Measurements from ENCODE around the gene BCAN. TPM values are rescaled to one million over a fixed set of nuclear protein-coding genes. Genes with fewer than 3 reads are reported as not detected.

Gene BCAN
- total and polyA plus RNA-seq, 3 donors from 2014 or later = 3.3 to 9.7 (median 8.8) TPM

GRCh38 chr1:156615946-156616345, 26.0 kb upstream of the BCAN start:
- Histone ChIP-seq H3K4me3 (no peak overlapping the region), H3K4me1 (peaks cover 13% of the 10 kb centered on the region), H3K27me3 (no peaks in the 10 kb centered on the region), H3K27ac (peak overlapping the region; percentile 43 to 76), H3K9me3 (no peaks in the 10 kb centered on the region), H3K36me3 (ENCODE audit: low read depth, missing control alignments) (no peaks in the 10 kb centered on the region)
- TF ChIP-seq POLR2A (IDR thresholded peaks at IDR 0.05) (no peak), CTCF (IDR thresholded peaks at IDR 0.05) (no peak)
- WGBS, 2 donors = 27 to 31% methylated on average over 4 of the region's 4 CpGs
- no peak for DNase-seq
- intact Hi-C loops (cut with DNase I; ENCODE audit: low total_unique reads) = no loop called here

- no peak overlapping the region for H3K4me3 ChIP-seq
Measured at GRCh38 chr1:156616463-156616862, 25.5 kb upstream of the BCAN start.

GRCh38 chr1:156618853-156619581, 22.9 kb upstream of the BCAN start, which contains the start of gene HAPLN2:
Gene HAPLN2 (plus strand): TSS chr1:156619415. CDS start chr1:156623491, 4,076 bp downstream.
- Histone ChIP-seq H3K9me3 (no peaks in the 10 kb centered on the region), H3K4me1 (peaks cover 14% of the 10 kb centered on the region), H3K27me3 (no peaks in the 10 kb centered on the region), H3K27ac (no peak within 1 kb of the TSS), H3K36me3 (ENCODE audit: low read depth, missing control alignments) (no peaks in the 10 kb centered on the region), H3K4me3 (no peak within 1 kb of the TSS)
- DNase-seq = no peak
- WGBS, 2 donors = 40 to 49% methylated on average over 7 of the region's 7 CpGs
- intact Hi-C loops (cut with DNase I; ENCODE audit: low total_unique reads) = no loop called here
- no peak for TF ChIP-seq CTCF (IDR thresholded peaks at IDR 0.05)
- no peak for TF ChIP-seq POLR2A (IDR thresholded peaks at IDR 0.05)

More at GRCh38 chr1:156616463-156616862, 25.5 kb upstream of the BCAN start:
- 16 to 25% methylated on average over 5 of the region's 5 CpGs for WGBS, 2 donors
- H3K27ac ChIP-seq = peak overlapping the region; percentile 43 to 76
- peaks cover 13% of the 10 kb centered on the region for H3K4me1 ChIP-seq
- intact Hi-C loops (cut with DNase I; ENCODE audit: low total_unique reads) = no loop called here
- no peaks in the 10 kb centered on the region for H3K36me3 ChIP-seq (ENCODE audit: low read depth, missing control alignments)
- no peaks in the 10 kb centered on the region for H3K27me3 ChIP-seq
- TF ChIP-seq CTCF (IDR thresholded peaks at IDR 0.05) (no peak), POLR2A (IDR thresholded peaks at IDR 0.05) (no peak)
- peak; percentile 69 for DNase-seq
- no peaks in the 10 kb centered on the region for H3K9me3 ChIP-seq

GRCh38 chr1:156619582-156619955, 22.3 kb upstream of the BCAN start:
- DNase-seq = no peak
- no peaks in the 10 kb centered on the region for H3K27me3 ChIP-seq
- no peak overlapping the region for H3K27ac ChIP-seq
- H3K9me3 ChIP-seq = no peaks in the 10 kb centered on the region
- WGBS, 2 donors = 49 to 50% methylated on average over 6 of the region's 6 CpGs
- no peaks in the 10 kb centered on the region for H3K36me3 ChIP-seq (ENCODE audit: low read depth, missing control alignments)
- TF ChIP-seq CTCF (IDR thresholded peaks at IDR 0.05) = no peak
- no peak for TF ChIP-seq POLR2A (IDR thresholded peaks at IDR 0.05)
- no peak overlapping the region for H3K4me3 ChIP-seq
- H3K4me1 ChIP-seq = peaks cover 20% of the 10 kb centered on the region
- intact Hi-C loops (cut with DNase I; ENCODE audit: low total_unique reads) = no loop called here
